Prostate gland (tissue), 2 donors: ENCODE measurements around the gene MT1M. TPM values are rescaled to one million over a fixed set of nuclear protein-coding genes. Genes with fewer than 3 reads are reported as not detected.

ENCODE experiments used
- DNase-seq: peaks from one replicate; pipeline ENCODE4 v3.0.0-alpha.2; 2019; ENCODE audit warnings: low spot score
- H3K27ac ChIP-seq, 2 donors: fragments of 200-600 bp; sonication (generic); 2 replicates each; pipeline ENCODE4 v1.5.1; 2017 to 2019
- H3K27me3 ChIP-seq: fragments of 200-600 bp; sonication (generic); replicated peaks from 2 replicates; pipeline ENCODE4 v1.5.1; 2019; ENCODE audit not compliant: insufficient read depth
- H3K36me3 ChIP-seq, 2 donors: fragments of 200-600 bp; sonication (generic); 1 replicate in 1 of 2; 2 replicates in 1 of 2; pipeline versions ENCODE4 v1.5.1 to v1.8.1; 2017 to 2019
- H3K4me1 ChIP-seq: fragments of 200-600 bp; sonication (generic); replicated peaks from 2 replicates; pipeline ENCODE4 v1.5.1; 2019
- H3K4me3 ChIP-seq, 2 donors: fragments of 200-600 bp; sonication (generic); 2 replicates each; pipeline ENCODE4 v1.5.1; 2017 to 2019
- H3K9me3 ChIP-seq: fragments of 200-600 bp; sonication (generic); 2 replicates; pipeline ENCODE4 v1.5.1; 2017
- CTCF ChIP-seq, 4 experiments: fragments of 200-600 bp in 2 of 4; fragments of 450-650 bp in 2 of 4; sonication (generic) in 2 of 4; IDR thresholded peaks; 1 replicate in 3 of 4; 2 replicates in 1 of 4; pipeline ENCODE4 v1.5.1; 2016 to 2019; ENCODE audit warnings: antibody characterized with exemption in 4 of 4, mild to moderate bottlenecking in 2 of 4, moderate library complexity in 2 of 4
- POLR2A ChIP-seq: fragments of 450-650 bp; IDR thresholded peaks from one replicate; pipeline ENCODE4 v1.6.1; 2016; ENCODE audit warnings: antibody characterized with exemption, mild to moderate bottlenecking
- POLR2AphosphoS5 ChIP-seq: sonication (generic); formaldehyde crosslinking; IDR thresholded peaks from one replicate; pipeline ENCODE4 v1.6.1; 2017; ENCODE audit warnings: antibody characterized with exemption
- whole genome bisulfite sequencing: methylation state at CpG from one replicate; pipeline ENCODE4 v1.1.5; 2018; 5-methylcytosine and 5-hydroxymethylcytosine counted together
- intact Hi-C: fragments of 100-400 bp; cut with DNase I; formaldehyde crosslinking; loops from one replicate; pipeline ENCODE4 v1.14.2; 2022
- total RNA-seq, 2 donors: library from RNA; depleted of rRNA; stranded (reverse); fragments of >200 nt; gene quantifications; one replicate each; pipeline ENCODE4 v1.1.0, GENCODE V29; 2016

Gene MT1M
- total RNA-seq, 2 donors from 2014 or later = 14.8 to 37.4 TPM

GRCh38 chr16:56600398-56600999 lies 32.0 kb upstream of the MT1M start:
- H3K4me3 ChIP-seq = no peak overlapping the region
- no peaks in the 10 kb centered on the region for H3K9me3 ChIP-seq
- DNase-seq = peak; percentile 47
- no peaks in the 10 kb centered on the region for H3K4me1 ChIP-seq
- TF ChIP-seq POLR2A = no peak
- peak; percentile 44 to 74 (median 65) for TF ChIP-seq CTCF (IDR thresholded peaks at IDR 0.05)
- peak; percentile 27 for TF ChIP-seq POLR2AphosphoS5
- H3K27ac ChIP-seq = no peak overlapping the region
- no peaks in the 10 kb centered on the region for H3K27me3 ChIP-seq
- H3K36me3 ChIP-seq = no peaks in the 10 kb centered on the region
- intact Hi-C loops = loop anchor here (2.0 to 5.0 kb wide), 2 partner anchors 84 to 102 kb away; no protein-coding TSS in a partner anchor
- 29% methylated on average over 8 of the region's 8 CpGs for WGBS

- Histone ChIP-seq H3K27me3 (no peaks in the 10 kb centered on the region), H3K4me1 (no peaks in the 10 kb centered on the region), H3K9me3 (no peaks in the 10 kb centered on the region), H3K36me3 (no peaks in the 10 kb centered on the region), H3K4me3 (no peak overlapping the region), H3K27ac (no peak overlapping the region)
- WGBS = 76% methylated on average over 9 of the region's 9 CpGs
- TF ChIP-seq POLR2A = no peak
- no peak for TF ChIP-seq CTCF (IDR thresholded peaks at IDR 0.05)
- no peak for TF ChIP-seq POLR2AphosphoS5
- DNase-seq = no peak
- intact Hi-C loops = loop anchor here (2.0 to 5.0 kb wide), 2 partner anchors 85 to 101 kb away; no protein-coding TSS in a partner anchor
Observed at GRCh38 chr16:56601325-56601724, 31.1 kb upstream of the MT1M start.

DNA sequence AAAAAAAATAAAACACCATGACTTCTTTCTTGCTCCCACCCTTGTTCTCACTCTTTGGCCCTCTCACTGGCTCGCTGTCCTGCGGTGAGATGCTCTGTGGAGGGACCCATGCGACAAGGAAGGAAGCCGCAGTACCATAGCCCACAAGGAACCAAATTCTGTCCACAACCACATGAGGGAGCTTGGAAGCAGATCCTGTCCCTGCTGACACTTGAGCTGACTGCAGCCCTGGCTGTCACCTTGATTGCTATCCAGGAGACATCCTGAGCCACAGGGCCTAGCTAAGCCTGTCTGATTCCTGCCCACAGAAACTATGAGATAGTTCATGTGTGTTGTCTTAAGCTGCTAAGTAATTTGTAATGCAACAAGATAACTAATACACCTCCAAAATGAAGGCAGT lies 28.9 kb upstream of the MT1M start:
- WGBS = 41% methylated on average over 4 of the region's 4 CpGs
- H3K4me1 ChIP-seq = peaks cover 17% of the 10 kb centered on the region
- intact Hi-C loops = loop anchor here (5.0 kb wide), 1 partner anchor 99 kb away; no protein-coding TSS in a partner anchor
- TF ChIP-seq POLR2A (no peak), CTCF (IDR thresholded peaks at IDR 0.05) (peak in 3 of 4 experiments; percentile 51 to 67 (median 60)), POLR2AphosphoS5 (peak; percentile 38)
- peak; percentile 51 for DNase-seq
- no peaks in the 10 kb centered on the region for H3K36me3 ChIP-seq
- no peaks in the 10 kb centered on the region for H3K27me3 ChIP-seq
- no peak overlapping the region for H3K4me3 ChIP-seq
- H3K9me3 ChIP-seq = no peaks in the 10 kb centered on the region
- no peak overlapping the region for H3K27ac ChIP-seq

GRCh38 chr16:56604966-56605365 lies 27.5 kb upstream of the MT1M start:
- DNase-seq = no peak
- no peaks in the 10 kb centered on the region for H3K27me3 ChIP-seq
- intact Hi-C loops = loop anchor here (5.0 kb wide), 2 partner anchors 77 to 97 kb away; partner anchors contain the start of gene MT1X
- no peak overlapping the region for H3K4me3 ChIP-seq
- peak overlapping the region in 1 of 2 donors; percentile 86 for H3K27ac ChIP-seq
- no peak for TF ChIP-seq CTCF (IDR thresholded peaks at IDR 0.05)
- no peak for TF ChIP-seq POLR2A
- no peak for TF ChIP-seq POLR2AphosphoS5
- H3K36me3 ChIP-seq = no peaks in the 10 kb centered on the region
- H3K4me1 ChIP-seq = peaks cover 17% of the 10 kb centered on the region
- no peaks in the 10 kb centered on the region for H3K9me3 ChIP-seq
- WGBS = 88% methylated on average over 4 of the region's 4 CpGs

- intact Hi-C loops = loop anchor here (5.0 kb wide), 1 partner anchor 77 kb away; the partner anchor contains the start of gene MT1X
- no peaks in the 10 kb centered on the region for H3K27me3 ChIP-seq
- H3K4me1 ChIP-seq = peaks cover 22% of the 10 kb centered on the region
- WGBS = 90% methylated on average over 1 of the region's 1 CpG
- H3K9me3 ChIP-seq = no peaks in the 10 kb centered on the region
- no peaks in the 10 kb centered on the region for H3K36me3 ChIP-seq
- no peak overlapping the region for H3K4me3 ChIP-seq
- H3K27ac ChIP-seq = peak overlapping the region; percentile 86 to 90
- no peak for TF ChIP-seq POLR2AphosphoS5
- TF ChIP-seq POLR2A = no peak
- no peak for TF ChIP-seq CTCF (IDR thresholded peaks at IDR 0.05)
- no peak for DNase-seq
Observed at GRCh38 chr16:56605475-56605874, 27.0 kb upstream of the MT1M start.
